GM23338 (cell line): ENCODE measurements around the gene UNC13A.

ENCODE experiments used
- CREB1 ChIP-seq: fragments of 250-450 bp; sonication (Bioruptor Pico); IDR thresholded peaks from 2 replicates; pipeline ENCODE4 v1.5.0; 2020; ENCODE audit warnings: low read depth, mild to moderate bottlenecking, moderate library complexity
- EZH2 ChIP-seq: fragments of 200-600 bp; sonication (generic); IDR thresholded peaks from one replicate; pipeline ENCODE4 v1.8.0; 2017; ENCODE audit warnings: antibody characterized with exemption, mild to moderate bottlenecking, low read depth; ENCODE audit not compliant: unreplicated experiment
- EZH2phosphoT487 ChIP-seq: fragments of 200-600 bp; sonication (generic); IDR thresholded peaks from one replicate; pipeline ENCODE4 v1.8.1; 2018; ENCODE audit warnings: antibody characterized with exemption; ENCODE audit not compliant: unreplicated experiment
- JUNB ChIP-seq: IDR thresholded peaks from one replicate; pipeline ENCODE4 v1.6.1; 2016; ENCODE audit warnings: antibody characterized with exemption; ENCODE audit not compliant: unreplicated experiment
- POLR2AphosphoS5 ChIP-seq: IDR thresholded peaks from 2 replicates; pipeline ENCODE4 v1.6.1; 2016; ENCODE audit warnings: antibody characterized with exemption, low read depth
- STAT1 ChIP-seq: IDR thresholded peaks from one replicate; pipeline ENCODE4 v1.6.1; 2016; ENCODE audit warnings: antibody characterized with exemption; ENCODE audit not compliant: unreplicated experiment
- ZNF114 ChIP-seq: fragments of 250-450 bp; sonication (Bioruptor Pico); IDR thresholded peaks from 2 replicates; pipeline ENCODE4 v1.5.0; 2020; ENCODE audit warnings: mild to moderate bottlenecking, moderate library complexity
- ZNF331 ChIP-seq: fragments of 250-450 bp; sonication (Bioruptor Pico); IDR thresholded peaks from 2 replicates; pipeline ENCODE4 v1.5.0; 2020; ENCODE audit warnings: low read depth, mild to moderate bottlenecking, moderate library complexity
- TF ChIP-seq, protein P1 (sequence below), 2 experiments: fragments of 200-600 bp in 1 of 2; sonication (generic) in 1 of 2; conservative IDR thresholded peaks; 2 replicates each; pipeline versions ENCODE4 v1.5.1 to v1.6.1; 2016 to 2017; ENCODE audit warnings: antibody characterized with exemption in 2 of 2, low read depth in 2 of 2, mild to moderate bottlenecking in 2 of 2, moderate library complexity in 1 of 2
- TF ChIP-seq, protein P2 (sequence below): IDR thresholded peaks from one replicate; pipeline ENCODE4 v1.6.1; 2018; ENCODE audit warnings: antibody characterized with exemption; ENCODE audit not compliant: unreplicated experiment
- TF ChIP-seq, protein P3 (sequence below): IDR thresholded peaks from 2 replicates; pipeline ENCODE4 v1.6.1; 2016; ENCODE audit warnings: antibody characterized with exemption

DNA sequence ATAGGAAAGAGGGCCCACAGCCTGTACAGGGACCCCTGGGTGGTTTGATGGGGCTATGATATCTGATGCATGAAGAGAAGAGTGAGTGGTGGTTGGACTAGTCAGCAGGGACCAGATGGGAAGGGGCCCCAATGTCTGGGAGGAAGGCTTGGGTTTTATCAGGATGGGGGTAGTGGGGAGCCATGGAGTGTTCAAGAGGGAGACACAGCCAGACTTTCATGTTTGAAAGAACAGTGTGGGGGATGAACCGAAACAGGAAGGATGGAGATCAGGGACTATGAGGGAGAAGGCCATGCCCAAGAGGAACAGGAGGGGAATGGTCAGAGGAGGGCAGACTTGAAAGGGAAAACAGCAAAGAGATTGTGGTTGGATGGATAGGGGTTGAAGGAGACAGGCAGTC is 63.1 kb downstream of the UNC13A start:
- TF ChIP-seq, protein P1, sequence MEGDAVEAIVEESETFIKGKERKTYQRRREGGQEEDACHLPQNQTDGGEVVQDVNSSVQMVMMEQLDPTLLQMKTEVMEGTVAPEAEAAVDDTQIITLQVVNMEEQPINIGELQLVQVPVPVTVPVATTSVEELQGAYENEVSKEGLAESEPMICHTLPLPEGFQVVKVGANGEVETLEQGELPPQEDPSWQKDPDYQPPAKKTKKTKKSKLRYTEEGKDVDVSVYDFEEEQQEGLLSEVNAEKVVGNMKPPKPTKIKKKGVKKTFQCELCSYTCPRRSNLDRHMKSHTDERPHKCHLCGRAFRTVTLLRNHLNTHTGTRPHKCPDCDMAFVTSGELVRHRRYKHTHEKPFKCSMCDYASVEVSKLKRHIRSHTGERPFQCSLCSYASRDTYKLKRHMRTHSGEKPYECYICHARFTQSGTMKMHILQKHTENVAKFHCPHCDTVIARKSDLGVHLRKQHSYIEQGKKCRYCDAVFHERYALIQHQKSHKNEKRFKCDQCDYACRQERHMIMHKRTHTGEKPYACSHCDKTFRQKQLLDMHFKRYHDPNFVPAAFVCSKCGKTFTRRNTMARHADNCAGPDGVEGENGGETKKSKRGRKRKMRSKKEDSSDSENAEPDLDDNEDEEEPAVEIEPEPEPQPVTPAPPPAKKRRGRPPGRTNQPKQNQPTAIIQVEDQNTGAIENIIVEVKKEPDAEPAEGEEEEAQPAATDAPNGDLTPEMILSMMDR (conservative IDR thresholded peaks at IDR 0.05; ENCODE audit: low read depth in 2 of 2) = no peak
- TF ChIP-seq CREB1 (CRISPR knock-in tag) (no peak), EZH2 (no peak), POLR2AphosphoS5 (no peak), EZH2phosphoT487 (no peak), ZNF331 (CRISPR knock-in tag) (no peak), JUNB (no peak), STAT1 (no peak), ZNF114 (CRISPR knock-in tag) (no peak)
- TF ChIP-seq, protein P2, sequence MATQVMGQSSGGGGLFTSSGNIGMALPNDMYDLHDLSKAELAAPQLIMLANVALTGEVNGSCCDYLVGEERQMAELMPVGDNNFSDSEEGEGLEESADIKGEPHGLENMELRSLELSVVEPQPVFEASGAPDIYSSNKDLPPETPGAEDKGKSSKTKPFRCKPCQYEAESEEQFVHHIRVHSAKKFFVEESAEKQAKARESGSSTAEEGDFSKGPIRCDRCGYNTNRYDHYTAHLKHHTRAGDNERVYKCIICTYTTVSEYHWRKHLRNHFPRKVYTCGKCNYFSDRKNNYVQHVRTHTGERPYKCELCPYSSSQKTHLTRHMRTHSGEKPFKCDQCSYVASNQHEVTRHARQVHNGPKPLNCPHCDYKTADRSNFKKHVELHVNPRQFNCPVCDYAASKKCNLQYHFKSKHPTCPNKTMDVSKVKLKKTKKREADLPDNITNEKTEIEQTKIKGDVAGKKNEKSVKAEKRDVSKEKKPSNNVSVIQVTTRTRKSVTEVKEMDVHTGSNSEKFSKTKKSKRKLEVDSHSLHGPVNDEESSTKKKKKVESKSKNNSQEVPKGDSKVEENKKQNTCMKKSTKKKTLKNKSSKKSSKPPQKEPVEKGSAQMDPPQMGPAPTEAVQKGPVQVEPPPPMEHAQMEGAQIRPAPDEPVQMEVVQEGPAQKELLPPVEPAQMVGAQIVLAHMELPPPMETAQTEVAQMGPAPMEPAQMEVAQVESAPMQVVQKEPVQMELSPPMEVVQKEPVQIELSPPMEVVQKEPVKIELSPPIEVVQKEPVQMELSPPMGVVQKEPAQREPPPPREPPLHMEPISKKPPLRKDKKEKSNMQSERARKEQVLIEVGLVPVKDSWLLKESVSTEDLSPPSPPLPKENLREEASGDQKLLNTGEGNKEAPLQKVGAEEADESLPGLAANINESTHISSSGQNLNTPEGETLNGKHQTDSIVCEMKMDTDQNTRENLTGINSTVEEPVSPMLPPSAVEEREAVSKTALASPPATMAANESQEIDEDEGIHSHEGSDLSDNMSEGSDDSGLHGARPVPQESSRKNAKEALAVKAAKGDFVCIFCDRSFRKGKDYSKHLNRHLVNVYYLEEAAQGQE = no peak
- TF ChIP-seq, protein P3, sequence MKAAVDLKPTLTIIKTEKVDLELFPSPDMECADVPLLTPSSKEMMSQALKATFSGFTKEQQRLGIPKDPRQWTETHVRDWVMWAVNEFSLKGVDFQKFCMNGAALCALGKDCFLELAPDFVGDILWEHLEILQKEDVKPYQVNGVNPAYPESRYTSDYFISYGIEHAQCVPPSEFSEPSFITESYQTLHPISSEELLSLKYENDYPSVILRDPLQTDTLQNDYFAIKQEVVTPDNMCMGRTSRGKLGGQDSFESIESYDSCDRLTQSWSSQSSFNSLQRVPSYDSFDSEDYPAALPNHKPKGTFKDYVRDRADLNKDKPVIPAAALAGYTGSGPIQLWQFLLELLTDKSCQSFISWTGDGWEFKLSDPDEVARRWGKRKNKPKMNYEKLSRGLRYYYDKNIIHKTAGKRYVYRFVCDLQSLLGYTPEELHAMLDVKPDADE = no peak
